Erythroblast (primary cell): ENCODE results near the gene EDIL3.

ENCODE experiments used
- GATA1 ChIP-seq: IDR thresholded peaks from 2 replicates; pipeline ENCODE4 v1.6.1; 2011; ENCODE audit warnings: low read depth, mild to moderate bottlenecking, control low read depth, low read length, moderate library complexity
- POLR2A ChIP-seq: IDR thresholded peaks from 2 replicates; pipeline ENCODE4 v1.6.1; 2011; ENCODE audit warnings: mild to moderate bottlenecking, low read length

DNA sequence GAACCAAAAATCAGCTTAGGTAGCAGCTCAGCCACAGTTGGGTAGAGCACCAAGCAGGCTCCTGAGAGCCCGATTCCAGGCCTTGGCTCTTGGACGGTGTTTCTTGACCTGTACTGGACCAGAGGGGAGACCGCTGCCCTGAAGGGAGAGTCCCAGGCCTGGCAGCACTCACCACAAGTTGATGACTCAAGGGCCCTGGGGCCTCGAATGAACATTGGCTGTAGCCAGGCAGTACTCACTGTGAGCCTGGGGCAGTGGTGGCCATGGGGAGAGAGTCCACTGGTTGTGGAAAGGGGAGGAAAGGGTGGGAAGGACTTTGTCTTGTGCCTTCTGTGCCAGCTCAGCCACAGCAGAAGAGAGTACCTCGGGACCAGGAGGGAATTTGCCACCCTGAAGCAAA is 166.1 kb downstream of the EDIL3 start:
- no peak for TF ChIP-seq POLR2A
- no peak for TF ChIP-seq GATA1
